Measurements from ENCODE around the gene MCF2L. TPM values are rescaled to one million over a fixed set of nuclear protein-coding genes. Genes with fewer than 3 reads are reported as not detected.

MCF2L gene
- total RNA-seq, 4 donors from 2014 or later: 12.8 to 169 (median 41.5) TPM

DNA sequence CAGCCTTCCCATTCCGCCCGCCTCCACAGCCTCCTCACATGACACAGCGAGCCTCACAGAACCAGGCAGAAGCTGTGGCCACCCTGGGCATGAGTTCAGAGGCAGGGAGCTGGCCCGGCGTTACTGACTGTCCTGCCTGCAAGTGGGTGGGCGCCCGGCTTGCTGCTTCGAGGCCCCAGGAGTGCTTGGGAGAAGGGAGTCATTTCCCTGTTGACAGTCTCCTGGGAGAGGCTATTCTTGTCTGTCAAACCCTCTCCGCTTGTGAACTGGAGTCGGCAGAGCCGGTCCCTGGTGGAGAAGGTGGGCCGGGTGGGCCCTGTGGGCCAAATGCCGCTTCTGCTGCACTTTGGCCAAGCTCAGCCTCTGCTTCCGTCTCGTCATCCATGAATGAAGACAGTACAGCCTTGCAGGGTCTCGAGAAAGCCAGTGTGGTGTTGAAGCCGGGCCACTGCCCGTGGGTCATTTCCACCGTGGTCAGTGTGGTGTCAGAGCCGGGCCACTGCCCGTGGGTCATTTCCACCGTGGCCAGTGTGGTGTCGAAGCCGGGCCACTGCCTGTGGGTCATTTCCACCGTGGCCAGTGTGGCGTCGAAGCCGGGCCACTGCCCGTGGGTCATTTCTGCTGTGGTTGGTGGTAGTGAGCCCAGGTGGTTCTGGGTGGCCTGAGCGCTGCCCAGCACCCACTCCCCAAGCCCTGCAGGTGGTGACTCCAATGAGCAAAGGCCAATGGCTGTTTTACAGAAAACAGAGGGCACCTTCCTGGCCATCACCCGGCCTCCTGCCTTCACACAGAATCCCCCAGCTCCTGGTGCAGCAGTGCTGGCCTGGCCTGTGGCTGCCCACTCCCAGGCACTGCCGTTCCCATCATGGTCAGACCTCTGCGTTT is 123.1 kb downstream of the MCF2L start:
- ATAC-seq (ENCODE audit: low FRiP score) (no peak), DNase-seq (ENCODE audit: low spot score) (no peak)
- TF ChIP-seq, protein P1, sequence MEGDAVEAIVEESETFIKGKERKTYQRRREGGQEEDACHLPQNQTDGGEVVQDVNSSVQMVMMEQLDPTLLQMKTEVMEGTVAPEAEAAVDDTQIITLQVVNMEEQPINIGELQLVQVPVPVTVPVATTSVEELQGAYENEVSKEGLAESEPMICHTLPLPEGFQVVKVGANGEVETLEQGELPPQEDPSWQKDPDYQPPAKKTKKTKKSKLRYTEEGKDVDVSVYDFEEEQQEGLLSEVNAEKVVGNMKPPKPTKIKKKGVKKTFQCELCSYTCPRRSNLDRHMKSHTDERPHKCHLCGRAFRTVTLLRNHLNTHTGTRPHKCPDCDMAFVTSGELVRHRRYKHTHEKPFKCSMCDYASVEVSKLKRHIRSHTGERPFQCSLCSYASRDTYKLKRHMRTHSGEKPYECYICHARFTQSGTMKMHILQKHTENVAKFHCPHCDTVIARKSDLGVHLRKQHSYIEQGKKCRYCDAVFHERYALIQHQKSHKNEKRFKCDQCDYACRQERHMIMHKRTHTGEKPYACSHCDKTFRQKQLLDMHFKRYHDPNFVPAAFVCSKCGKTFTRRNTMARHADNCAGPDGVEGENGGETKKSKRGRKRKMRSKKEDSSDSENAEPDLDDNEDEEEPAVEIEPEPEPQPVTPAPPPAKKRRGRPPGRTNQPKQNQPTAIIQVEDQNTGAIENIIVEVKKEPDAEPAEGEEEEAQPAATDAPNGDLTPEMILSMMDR (IDR thresholded peaks at IDR 0.05): no peak

DNA sequence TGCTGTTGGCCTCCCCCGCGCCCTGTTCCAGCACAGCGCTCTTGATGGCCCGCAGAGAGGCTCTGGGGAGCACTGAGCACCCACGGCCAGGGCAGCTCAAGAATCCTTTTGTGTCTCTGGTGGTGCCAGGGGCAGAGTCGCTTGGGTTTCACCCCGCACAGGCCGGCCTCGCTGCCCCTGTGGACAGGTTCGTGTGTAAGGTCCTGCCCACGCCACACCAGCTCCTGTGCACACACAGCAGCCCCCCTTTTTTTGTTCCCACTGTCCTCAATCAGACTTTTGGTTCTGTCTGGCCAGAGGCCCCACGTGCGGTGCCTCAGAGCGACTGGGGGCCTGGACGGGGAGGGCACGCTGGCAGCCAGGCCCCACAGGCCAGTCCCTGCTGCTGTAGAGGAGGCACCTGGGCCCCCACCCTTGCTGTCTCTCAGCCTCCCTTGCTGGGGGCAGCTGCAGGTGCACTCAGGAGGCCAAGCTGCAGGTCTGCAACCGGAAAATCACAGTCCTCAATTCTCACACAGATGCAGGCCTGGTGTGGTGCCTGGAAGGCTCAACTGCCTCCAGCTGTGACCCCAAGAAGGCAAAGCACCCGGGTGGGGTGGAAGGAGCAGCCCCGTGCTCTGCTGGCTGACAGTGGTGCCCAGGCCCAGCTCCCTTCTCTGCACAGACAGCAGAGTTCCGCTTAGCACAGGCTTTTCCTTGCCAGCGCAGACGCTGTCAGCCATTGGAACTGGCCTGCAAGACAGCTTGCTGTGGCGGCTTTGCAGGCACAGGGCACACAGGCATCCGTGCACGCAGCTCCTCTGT is 124.0 kb downstream of the MCF2L start:
- TF ChIP-seq, protein P1 (IDR thresholded peaks at IDR 0.05): no peak
- no peak for DNase-seq (ENCODE audit: low spot score)
- no peak for ATAC-seq (ENCODE audit: low FRiP score)

DNA sequence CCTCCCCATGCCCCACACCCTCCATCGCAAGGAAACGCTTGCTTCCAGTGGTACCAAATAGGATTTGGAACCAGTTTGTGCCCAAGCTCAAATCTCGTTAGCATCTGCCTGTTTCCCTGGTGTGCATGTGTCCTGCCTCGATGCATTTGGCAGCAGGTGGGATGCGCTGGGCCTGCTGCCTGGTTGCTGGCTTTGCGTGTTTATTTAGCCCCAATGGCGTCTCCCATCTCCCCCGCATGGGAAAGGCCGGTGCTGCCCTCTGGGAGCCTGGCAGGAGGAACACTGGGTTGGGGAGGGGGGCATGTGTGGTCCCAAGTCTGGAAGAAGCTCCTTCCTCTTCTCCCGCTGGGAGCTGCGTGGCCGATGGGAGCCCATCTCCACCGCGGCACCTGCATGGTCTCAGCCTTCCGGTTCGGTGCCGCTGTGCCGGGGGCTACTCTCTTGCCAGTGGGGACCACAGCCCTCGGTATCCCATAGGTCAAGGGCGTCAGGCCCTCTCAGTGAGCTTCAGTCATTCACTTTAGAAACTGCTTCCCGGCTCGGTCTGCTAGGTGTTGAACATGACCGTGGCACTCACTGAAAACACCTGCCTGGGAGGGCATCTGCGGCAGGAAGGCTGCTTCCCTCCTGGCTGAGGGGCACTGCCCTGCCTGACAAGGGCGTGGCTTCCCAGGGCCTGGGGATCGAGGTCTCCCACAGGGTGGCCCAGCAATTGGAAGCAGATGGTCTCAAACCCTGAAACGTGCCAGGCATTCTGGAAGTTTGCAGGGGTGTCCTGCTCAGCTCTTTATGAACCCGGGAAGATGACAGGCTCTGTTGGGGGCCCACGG is 124.8 kb downstream of the MCF2L start:
- TF ChIP-seq, protein P1 (IDR thresholded peaks at IDR 0.05): no peak
- DNase-seq (ENCODE audit: low spot score): no peak
- no peak for ATAC-seq (ENCODE audit: low FRiP score)

DNA sequence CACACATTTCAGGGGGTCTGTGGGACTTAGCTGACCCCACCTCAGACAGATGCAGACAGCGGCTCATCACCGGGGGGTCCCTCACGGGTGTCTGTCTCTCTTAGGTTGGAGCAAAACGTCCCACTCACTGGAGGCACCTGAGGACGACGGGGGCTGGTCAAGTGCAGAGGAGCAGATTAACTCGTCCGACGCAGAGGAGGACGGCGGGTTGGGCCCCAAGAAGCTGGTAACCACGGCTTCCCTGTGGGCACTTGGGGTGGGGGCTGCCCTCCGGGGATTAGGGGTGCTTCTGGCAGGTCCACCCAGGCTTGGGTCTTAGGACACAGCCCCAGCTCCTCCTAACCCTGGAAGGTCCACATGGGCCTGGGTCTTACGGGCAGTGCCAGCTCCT is 125.4 kb downstream of the MCF2L start:
- ATAC-seq (ENCODE audit: low FRiP score) (no peak), DNase-seq (ENCODE audit: low spot score) (no peak)
- TF ChIP-seq, protein P1 (IDR thresholded peaks at IDR 0.05): no peak

DNA sequence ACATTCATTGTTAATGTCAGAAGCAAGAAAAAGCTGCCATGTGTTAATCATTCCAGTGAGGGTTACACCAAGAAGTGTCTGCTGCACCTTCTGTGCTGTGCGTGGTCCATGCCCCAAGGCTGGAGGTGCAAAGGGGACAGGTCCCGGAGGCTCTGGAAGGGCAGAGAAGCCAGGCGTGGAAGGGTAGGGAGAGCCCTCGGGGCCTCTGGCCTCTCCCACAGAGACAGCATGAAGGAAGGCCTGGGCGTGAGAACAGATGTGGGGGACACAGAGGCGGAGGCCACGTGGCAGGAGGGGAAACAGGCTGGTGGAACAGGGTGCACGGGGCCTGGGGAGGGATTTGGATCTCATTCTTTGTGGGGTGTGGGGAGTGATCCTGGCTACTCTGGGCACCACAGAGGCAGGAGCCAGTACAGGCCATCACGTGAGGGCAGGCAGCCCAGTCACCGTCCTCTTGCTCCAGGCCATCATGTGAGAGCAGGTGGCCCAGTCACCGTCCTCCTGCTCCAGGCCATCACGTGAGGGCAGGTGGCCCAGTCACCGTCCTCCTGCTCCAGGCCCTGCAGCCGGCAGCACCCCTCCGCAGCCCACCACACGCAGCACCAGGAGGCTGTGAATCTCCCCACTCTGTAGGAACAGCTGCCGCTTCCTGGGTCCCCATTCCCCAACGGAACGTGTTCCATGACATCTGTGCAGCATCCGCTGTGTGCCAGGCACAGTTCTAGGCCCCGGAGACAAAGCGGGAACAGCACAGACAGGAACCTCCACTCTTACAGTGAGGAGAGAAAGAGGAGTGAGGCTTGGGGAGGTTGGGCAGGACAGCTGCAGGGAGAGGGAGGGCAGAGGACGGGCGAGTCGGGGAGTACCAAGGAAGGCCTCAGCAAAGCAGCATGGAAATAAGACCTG is 126.4 kb downstream of the MCF2L start:
- ATAC-seq (ENCODE audit: low FRiP score) (no peak), DNase-seq (ENCODE audit: low spot score) (no peak)
- TF ChIP-seq, protein P1 (IDR thresholded peaks at IDR 0.05): no peak

Measured in omental fat pad (tissue), 4 donors.